ENCODE data around the gene GRIK1.

GRIK1 gene

GRCh38 chr21:29697555-29698193 is 242.1 kb downstream of the GRIK1 start:
- TF ChIP-seq, protein P1, sequence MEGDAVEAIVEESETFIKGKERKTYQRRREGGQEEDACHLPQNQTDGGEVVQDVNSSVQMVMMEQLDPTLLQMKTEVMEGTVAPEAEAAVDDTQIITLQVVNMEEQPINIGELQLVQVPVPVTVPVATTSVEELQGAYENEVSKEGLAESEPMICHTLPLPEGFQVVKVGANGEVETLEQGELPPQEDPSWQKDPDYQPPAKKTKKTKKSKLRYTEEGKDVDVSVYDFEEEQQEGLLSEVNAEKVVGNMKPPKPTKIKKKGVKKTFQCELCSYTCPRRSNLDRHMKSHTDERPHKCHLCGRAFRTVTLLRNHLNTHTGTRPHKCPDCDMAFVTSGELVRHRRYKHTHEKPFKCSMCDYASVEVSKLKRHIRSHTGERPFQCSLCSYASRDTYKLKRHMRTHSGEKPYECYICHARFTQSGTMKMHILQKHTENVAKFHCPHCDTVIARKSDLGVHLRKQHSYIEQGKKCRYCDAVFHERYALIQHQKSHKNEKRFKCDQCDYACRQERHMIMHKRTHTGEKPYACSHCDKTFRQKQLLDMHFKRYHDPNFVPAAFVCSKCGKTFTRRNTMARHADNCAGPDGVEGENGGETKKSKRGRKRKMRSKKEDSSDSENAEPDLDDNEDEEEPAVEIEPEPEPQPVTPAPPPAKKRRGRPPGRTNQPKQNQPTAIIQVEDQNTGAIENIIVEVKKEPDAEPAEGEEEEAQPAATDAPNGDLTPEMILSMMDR (IDR thresholded peaks at IDR 0.05): no peak

DNA sequence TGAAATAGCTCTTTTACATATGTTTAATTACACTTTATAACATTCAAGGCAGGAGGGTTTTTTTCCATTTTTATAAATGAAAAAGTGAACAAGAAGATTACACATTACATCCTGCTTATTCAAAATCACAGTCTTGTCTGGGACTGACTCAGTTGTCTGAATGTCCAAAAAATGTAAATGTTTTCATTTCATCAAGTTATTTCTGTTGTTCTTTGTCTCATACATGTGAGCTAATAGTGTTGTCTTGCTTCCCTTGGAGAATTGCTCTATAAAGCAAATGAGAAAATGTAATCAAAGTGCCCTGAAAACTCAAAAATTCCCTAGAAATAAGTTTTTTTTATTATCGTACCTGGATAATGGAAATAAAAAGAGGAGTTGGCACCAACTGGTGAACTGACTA is 242.9 kb downstream of the GRIK1 start:
- TF ChIP-seq, protein P1 (IDR thresholded peaks at IDR 0.05): no peak

DNA sequence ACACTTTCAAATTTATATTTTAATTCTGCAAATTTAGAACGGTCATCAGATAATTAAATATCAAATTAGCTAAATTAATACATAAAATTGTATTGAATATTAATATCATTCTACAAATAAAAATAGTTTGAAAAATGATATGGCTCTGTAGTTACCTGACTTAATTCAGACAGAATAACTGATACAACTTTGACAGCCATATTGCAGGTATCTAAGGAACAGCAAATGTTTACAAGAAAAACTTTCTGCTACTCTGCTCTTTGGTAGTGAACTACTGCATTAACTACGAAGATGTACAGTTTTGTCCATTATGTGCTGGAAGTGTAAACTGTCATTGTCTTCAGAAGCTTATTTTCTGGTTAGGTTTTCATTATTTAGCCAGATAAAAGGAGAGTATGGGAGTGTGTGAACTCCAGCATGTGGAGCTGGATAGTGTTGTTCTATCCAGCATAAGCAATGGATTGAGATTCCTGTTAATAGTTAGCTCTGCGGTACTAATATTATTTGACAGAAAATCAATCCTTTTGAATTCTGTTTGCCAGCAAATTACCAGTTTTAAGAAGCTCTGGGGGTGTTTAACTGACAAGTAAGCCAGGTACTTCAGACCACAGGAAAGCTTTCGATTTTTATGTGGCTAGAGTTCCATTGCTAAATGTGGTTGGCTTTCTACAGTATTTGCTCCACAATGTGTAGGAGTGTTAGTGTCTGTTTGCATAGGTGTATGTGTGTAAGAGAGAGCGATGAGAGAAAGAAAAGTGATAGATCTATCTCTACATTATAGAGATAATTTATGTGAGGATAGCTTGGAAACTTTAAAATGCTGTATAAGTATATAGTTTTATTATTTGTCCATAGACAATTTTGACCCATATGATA is 247.9 kb downstream of the GRIK1 start:
- TF ChIP-seq, protein P1 (IDR thresholded peaks at IDR 0.05): no peak

- TF ChIP-seq, protein P1 (IDR thresholded peaks at IDR 0.05): no peak
Observed at GRCh38 chr21:29689753-29690152, 250.0 kb downstream of the GRIK1 start.

DNA sequence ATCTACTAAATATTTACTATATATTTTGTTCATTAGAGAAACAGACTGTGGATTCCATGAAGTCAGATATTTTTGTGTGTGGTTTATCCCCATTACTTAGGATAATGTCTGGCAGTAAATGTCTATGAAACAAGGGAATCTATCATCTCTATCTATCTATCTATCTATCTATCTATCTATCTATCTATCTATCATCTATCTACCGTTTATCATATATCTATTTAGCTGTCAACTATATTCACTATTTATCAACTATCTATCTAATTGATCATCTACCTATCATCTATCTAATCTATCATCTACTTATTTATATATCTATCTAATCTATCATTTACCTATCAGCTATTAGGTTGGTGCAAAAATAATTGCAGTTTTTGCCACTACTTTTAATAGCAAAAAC is 255.7 kb downstream of the GRIK1 start:
- TF ChIP-seq, protein P1 (IDR thresholded peaks at IDR 0.05): no peak

- TF ChIP-seq, protein P1 (IDR thresholded peaks at IDR 0.05): no peak
Observed at GRCh38 chr21:29682800-29683199, 257.0 kb downstream of the GRIK1 start.

DNA sequence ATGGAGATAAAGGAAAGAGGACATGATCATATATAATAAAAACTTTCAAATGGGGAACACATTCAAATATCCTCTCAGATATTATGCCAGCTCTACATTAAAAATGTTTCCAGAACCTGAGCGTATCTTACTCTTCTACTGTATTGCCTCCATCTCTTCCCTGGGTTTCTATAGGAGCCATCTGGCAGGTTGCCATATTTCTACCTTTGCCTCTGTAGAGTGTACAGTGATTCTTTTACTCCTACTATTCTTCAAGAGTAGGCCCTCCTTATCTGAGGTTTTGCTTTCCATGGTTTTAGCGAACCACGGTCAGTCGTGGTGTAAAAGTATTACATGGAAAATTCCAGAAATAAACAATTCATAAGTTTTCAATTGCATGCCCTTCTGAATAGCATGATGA is 259.5 kb downstream of the GRIK1 start:
- TF ChIP-seq, protein P1 (IDR thresholded peaks at IDR 0.05): no peak

Measured in LNCAP (cell line).